NT2/D1 (cell line): ENCODE measurements around the gene KCNK15.

ENCODE experiments used
- SUZ12 ChIP-seq: IDR thresholded peaks from 2 replicates; pipeline ENCODE4 v1.6.1; 2011; ENCODE audit not compliant: insufficient read length, insufficient read depth; ENCODE audit errors: extremely low read depth
- YY1 ChIP-seq: IDR thresholded peaks from 2 replicates; pipeline ENCODE4 v1.6.1; 2011; ENCODE audit not compliant: insufficient read length, insufficient read depth
- ZNF274 ChIP-seq: IDR thresholded peaks from 2 replicates; pipeline ENCODE4 v1.6.1; 2011; ENCODE audit warnings: mild to moderate bottlenecking, low read depth, low read length

DNA sequence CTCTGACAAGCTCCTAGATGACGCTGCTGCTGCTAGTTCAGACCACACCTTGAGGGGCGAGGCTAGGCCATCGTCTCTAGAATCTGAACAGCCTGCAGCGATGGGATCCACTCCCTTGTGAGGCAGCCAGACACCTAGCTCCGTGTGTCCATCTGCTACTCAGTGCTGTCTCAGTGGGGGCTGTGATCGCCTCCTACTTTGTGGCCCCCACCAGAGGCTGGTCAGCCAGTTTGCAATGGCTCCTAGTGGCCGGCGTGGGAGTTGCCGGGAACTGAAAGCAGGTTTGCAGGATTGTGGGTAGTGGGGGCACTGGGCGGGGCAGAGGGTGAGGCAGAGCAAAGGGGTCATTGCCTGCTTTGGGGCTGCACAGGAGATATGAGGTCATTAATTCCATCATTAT is 27.7 kb upstream of the KCNK15 start:
- TF ChIP-seq SUZ12, result no peak
- no peak for TF ChIP-seq YY1
- TF ChIP-seq ZNF274, result no peak
